Embryonic facial prominence (tissue), 1 donor: ENCODE data around the gene TLCD3A.

Experiments
- DNase-seq: peaks from one replicate; pipeline ENCODE4 v3.0.0-alpha.2; 2016; ENCODE audit errors: extremely low spot score

Gene TLCD3A

DNA sequence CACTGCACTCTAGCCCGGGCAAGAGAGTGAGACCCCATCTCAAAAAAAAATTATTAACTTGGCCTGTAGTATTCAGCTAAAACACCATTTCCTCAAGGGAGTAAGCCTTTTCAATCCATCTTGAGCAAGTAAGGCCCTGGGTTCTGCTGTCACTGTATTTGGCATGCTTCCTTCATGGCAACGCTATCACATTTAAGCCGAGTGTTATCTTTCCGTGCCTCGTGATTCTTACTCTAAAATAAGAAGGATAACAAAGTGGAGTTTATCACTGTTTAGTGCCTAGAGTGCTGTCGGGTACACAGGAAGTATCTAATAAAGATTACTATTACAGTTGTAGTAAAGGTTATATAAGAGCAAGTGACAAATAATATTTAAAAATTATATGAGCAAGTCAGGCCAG is 26.5 kb upstream of the TLCD3A start:
- no peak for DNase-seq

DNA sequence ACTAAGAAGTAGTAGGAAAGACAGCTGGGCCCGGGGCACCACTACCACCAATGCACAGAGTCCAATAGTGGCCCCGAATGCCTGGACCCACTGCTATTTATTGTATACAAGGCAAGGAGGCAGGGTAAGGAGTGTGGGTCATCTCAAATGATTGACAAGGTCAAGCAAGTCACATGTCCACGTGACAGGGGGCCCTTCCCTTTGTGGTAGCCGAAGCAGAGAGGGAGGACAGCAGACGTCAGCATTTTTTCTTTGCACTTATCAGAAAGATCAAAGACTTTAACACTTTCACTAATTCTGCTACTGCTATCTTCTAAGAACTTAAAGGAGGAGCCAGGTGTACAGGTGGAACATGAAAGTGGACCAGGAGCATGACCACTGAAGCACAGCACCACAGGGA is 24.3 kb upstream of the TLCD3A start:
- no peak for DNase-seq

DNA sequence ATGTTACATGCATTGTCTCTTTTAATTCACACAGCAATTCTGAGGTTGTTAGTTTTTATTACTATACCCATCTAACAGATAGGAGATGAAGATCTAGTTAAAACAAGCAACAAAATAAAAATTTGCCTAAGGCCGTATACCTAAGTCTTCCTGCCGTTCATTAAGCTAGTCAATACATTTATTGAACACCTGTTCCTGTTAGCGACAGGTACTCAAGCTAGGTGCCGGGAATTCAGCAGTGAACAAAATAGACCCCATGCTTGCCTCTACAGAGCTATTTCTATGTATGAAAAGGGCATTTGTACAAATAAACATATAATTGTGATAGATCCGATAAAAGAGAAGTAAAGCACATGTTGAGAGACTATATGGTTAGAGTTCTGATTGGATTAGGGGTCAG is 14.3 kb upstream of the TLCD3A start:
- DNase-seq, result no peak

DNA sequence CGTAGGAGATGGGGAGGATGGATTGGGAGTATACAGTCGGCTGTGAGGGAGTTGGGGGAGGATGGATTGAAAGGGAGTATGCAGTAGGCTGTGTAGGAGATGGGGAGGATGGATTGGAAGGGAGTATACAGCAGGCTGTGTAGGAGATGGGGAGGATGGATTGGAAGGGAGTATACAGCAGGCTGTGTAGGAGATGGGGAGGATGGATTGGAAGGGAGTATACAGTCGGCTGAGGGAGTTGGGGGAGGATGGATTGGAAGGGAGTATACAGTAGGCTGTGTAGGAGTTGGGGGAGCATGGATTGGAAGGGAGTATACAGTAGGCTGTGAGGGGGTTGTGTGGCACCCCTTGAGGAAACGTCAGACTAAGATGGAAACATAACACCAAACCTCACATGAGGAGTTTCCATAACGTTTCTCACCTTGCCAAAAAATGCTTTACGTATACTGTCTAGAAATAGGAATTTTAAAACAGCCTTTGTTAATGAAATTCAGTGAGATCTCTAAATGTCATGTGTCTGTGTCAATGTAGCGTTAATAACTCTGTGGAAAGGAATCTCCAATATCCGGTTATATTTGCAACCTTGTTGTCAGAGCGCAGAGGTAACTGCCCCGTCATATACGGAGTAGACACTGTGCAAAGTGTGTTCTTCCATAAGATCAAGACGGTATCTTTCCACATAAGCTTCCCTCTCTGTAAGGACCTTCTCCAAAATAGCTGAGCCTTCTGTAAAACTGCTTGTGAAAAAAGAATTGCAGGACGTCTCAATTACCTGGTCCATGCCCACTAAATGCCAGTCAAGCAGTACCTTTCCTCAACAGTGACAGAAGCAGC is 11.5 kb upstream of the TLCD3A start:
- DNase-seq, result no peak

DNA sequence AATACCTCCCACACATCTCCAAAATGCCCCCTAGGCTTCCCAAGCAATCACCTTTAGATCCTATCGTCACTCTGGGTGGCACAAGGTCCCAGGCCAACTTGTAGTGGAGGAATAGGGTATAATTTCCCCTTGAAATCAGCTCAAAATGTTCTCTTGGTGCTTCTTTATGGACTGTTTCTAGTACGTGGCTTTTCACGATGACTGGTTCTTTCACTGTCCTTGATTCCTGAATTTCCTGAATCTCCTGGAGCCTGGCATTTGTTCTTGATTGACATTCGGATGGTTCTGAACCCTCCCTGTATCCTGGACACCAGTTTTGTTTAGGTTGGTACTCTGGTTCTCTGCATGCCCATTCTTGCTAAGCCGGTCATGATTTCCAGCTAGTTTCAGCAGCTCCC is 10.9 kb upstream of the TLCD3A start:
- no peak for DNase-seq

DNA sequence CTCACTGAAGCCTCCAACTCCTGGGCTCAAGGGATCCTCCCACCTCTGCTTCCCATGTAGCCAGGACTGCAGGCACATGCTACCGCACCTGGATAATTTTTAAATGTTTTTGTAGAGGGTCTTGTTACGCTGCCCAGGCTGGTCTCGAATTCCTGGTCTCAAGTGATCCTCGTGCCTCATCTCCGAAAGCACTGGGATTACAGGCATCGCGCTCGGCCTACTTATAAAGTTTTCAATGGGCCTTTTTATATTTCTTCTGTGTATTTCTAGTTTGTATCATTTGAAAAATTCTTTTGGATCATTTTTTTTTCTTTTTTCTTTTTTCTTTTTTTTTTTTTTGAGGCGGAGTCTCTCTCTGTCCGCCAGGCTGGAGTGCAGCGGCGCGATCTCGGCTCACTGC is 7.3 kb upstream of the TLCD3A start:
- no peak for DNase-seq

DNA sequence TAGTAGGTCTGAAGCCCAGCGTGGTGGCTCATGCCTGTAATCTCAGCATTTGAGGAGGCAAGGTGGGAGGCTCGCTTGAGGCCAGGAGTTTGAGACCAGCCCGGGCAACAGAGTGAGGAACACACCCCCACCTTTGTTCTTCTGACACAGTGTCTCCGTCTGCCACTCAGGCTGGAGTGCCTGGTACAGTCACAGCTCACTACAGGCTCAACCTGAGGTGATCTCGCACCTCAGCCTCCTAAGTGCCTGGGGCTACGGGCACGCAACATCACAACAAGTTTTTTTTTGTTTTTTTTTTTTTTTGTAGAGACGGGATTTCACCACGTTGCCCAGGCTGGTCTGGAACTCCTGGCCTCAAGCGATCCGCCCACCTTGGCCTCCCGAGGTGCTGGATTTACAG is 6.7 kb upstream of the TLCD3A start:
- no peak for DNase-seq

DNA sequence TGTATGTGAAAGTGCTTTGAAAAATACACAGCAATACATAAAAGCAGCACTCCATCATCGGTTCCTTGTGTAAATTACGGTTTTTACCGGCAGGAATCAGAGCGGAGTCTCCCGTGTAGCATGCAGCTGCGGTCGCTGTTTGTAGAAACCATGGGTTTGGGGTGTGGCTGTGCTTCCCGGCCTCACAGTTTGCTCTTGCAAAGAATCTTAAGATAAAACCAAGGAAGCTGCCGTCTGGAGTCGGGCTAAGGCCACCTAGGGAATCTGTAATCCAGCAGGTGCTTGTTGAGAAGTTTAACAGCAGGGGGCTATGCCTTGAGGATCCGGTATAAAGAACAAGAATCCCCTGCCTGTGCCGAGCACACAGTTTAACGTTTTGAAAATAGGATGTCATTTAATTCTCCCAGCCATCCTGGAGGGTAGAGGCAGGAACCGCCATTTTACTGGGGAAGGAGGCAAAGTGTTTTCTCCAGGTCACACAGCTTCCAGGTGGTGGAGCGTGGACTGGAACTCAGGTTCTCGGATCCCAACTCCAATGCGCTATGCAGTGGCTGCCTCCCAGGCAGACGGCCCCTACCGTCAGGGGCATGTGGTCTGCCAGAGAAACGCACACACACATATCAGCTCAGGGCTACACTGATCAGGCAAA is 6.0 kb upstream of the TLCD3A start:
- no peak for DNase-seq

DNA sequence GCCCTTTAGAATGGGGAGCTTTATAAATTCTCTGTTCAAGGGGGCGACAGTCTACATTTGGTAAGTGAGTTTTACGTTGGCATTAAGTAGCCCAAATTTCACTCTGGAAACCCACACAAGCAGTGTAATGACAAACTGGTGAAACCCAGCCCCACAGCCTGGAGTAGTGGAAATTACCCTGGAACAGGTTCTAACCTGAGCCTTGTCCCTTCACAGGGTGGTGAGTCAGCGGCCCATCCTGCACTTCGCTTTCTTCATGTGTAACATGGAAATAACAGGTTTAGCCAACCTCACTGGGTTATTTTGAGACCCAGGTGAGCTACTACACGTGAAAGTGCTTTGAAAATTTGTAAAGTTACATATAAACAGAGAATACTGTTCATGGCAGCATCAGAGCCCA is 3.5 kb upstream of the TLCD3A start:
- DNase-seq, result no peak

DNA sequence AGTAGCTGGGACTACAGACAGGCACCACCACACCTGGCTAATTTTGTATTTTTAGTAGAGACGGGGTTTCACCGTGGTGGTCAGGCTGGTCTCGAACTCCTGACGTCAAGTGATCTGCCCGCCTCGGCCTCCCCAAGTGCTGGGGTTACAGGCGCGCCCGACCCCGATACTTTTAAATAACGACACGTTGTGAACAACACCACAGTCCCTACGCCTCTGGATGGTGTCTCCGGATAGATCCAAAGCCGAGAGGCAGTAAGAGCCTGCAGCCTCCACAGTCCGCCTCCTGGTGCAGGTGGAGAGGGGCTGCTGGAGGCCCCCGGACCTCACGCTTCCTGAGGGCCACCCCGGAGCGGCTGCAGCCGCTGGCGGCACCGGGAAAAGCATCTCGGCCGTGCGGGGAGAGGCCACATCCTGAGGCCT is 741 bp upstream of the TLCD3A start:
- DNase-seq, result no peak

DNA sequence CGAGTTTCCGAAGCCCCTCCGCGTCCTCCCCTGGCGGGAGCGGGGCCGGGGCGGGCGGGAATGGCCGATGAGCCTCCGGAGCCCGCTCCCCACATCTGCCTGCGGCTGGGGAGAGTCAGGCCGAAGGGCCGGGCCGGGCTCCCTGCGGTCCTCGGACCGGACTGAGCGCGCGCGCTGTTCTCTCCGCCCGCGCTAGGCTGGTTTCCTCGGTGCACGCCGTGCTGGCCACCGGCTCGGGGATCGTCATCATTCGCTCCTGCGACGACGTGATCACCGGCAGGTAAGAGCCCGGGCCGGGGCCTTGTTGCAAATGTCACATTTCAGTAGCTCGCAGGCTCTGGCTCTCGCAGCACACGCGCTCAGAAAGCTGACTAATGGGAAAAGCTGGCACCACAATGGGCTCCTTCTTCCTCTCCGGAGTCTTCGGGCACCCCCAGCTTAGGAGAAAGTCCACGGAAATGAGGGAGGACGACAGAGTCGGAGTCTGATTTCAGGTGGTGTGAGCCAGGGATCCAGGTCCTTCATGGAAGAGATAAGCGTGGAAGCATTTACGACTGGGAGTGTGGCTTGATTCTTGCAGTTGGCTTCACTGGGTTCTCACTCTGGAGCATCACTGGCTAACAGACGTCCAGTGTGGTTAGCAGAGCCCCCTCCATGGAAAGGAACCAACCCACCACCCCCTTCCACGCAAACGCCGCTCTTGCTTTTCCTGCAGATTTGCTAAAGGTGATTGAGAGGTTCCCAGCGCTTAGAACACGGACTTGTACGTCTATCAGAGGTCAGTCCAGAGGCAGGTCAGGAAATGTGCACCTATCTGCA is 715 bp downstream of the TLCD3A start:
- no peak for DNase-seq

DNA sequence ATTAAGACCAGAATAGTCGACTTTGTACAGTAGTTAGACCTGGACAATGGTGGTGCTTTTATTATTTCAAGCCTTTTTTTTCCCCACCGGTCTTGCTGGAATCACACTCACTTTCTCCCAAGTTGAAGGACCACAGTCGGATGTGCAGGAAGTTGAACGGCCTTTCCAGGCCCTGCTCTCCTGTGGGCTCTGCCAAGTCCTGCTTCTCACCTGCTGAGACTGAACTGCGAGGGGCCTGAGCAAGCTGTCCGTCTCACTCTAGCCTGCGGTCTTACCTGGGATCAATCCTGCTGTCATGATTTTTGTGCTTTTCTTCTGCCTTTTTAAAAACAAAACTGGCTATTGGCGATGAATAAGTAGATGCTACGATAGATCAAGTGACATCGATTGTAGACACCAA is 1.3 kb downstream of the TLCD3A start:
- no peak for DNase-seq

DNA sequence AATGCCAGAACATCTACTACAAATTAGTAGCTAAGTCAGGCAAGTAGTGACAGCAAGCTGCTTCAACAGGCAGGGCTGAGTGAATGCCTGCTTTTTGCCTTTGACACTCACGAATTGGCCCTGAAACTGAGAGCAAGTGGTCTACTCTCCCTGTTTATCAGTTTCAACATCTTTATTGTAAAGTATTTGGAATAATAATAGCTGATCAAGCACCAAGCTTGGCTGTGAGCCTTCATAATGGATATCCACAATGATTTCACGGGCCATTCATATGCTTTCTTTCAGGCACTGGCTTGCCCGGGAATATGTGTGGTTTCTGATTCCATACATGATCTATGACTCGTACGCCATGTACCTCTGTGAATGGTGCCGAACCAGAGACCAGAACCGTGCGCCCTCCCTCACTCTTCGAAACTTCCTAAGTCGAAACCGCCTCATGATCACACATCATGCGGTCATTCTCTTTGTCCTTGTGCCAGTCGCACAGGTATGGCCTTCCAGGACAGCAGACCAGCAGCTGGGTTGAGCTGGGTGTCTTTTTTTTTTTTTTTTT is 5.2 kb downstream of the TLCD3A start:
- DNase-seq, result no peak

DNA sequence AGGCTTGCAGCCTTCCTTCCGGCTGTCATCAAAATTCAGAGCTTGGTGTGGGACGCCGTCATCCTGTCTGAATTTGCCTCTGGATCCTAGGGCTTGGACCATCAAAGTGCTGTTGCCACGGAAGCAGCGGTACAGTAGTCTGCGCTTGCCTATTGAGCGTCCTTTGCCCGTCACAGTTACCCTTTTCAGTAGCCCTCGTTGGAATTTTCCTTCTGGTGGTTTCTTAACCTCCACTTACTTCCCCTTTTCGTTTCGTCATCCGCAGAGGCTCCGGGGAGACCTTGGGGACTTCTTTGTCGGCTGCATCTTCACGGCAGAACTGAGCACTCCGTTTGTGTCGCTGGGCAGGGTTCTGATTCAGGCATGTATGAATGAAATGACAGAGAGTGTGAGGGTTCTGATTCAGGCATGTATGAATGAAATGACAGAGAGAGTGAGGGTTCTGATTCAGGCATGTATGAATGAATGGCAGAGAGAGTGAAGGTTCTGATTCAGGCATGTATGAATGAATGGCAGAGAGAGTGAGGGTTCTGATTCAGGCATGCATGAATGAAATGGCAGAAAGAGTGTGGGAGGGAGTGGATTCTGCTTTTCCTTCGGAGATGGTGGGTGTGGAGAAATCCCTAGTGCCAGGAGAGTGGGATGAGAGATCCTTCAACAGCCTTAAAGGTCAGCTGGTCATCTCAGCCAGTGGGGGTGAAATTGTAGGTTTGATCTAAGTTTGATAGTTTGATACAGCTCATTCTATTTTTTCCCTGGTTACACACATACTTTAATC is 8.0 kb downstream of the TLCD3A start:
- DNase-seq, result no peak

DNA sequence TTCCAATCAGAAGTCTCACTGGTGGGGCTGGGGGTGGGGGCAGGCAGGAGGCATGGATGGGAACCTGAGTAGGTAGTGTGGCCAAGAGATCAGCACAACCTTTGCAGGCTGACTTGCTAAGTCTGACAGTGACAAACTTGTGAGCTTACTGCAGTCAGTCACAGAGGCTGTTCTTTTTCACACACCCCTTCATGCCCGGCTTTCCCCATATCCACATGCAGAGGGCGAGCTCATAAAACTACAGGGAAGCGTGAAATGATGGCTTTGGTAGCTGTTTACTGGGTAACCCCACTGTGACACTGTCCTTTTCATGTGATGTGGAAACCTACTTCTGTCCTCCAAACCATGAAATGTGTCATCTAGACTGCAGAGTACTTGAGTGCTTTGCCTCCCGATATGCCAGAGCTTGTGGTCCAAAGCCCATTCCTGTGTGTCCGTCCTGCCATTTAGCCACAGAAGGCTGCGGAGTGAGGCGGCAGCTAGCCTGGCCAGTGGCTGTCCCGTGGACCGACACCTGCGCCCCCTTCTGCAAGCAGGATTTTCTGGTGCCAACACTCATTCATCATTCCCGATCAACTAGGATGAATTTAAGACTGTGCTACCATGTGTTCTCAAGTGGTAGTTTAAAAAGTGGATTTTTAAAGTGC is 9.9 kb downstream of the TLCD3A start:
- no peak for DNase-seq

DNA sequence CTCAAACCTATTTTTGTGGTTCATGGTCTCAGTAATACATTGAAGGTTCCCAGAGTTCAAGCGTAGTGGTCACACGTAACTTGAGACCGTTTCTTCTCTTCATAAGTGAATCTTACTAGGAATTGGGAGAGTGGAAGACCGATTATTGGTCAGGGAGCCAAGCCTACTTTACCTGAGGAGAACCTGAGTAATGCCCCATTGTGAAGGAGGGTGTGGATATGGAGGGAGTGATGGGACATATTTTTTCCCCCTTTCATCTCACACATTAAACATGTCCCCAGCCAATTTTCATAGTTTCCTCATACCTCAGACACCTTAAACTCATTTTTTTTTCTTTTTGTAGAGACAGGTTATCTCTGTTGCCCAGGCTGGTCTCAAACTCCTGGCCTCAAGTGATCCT is 10.7 kb downstream of the TLCD3A start:
- no peak for DNase-seq

DNA sequence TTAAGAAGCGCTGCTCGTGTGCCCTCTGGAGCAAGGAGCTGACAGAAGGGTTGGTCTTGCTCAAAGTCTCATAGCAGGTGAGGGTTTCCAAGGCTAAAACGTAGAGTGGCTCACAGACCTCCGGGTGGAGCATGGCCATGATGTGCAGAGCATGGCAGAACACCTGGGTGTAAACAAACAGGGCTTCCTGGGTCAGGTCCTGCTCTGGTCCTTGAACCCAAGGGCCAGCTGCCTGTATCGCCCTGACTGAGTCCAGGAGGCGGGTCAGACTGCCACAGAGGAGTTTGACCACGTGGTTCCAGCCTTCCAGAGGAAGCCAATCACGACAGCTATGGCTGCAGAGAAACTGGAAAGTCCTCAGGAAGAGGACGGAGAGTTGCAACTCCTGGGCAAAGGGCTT is 12.5 kb downstream of the TLCD3A start:
- DNase-seq, result no peak

DNA sequence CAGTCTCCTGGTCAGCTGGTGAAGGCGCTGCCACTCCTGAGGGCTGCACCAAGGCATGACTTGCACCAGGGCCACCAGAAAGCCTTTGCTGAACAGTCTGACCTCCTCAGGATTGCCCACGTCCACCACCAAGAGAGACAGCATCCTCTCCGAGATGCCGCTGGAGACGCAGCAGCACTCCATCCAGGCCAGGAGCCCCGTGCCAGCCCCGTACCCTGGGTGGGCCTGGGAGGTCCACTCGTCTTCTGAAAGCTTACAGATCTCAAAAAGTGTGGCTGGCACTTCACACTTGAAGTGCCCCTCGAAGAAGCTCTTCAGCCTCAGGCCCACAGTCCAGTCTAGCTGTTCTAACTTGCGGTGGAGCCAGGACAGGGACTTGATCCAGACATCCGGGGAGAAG is 13.0 kb downstream of the TLCD3A start:
- DNase-seq, result no peak

DNA sequence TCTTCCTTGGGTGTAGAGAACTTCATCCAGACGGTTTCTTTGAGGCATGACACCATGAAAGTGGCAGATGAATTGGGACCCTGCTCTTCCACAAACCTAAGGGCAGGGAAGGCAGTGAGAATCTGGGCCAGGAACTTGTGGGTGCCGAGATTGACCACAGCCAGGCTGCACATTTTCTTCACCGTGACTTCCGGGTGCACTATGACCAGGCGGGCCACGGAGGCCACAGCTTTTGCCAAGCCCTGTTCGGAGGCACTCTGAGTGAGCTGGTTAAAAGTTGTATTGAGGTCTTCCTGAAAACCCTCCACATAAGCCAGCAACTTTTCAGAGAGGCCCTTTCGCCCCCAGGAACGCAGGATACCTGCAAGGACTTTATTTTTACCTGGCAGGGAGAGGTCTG is 13.8 kb downstream of the TLCD3A start:
- DNase-seq, result no peak

DNA sequence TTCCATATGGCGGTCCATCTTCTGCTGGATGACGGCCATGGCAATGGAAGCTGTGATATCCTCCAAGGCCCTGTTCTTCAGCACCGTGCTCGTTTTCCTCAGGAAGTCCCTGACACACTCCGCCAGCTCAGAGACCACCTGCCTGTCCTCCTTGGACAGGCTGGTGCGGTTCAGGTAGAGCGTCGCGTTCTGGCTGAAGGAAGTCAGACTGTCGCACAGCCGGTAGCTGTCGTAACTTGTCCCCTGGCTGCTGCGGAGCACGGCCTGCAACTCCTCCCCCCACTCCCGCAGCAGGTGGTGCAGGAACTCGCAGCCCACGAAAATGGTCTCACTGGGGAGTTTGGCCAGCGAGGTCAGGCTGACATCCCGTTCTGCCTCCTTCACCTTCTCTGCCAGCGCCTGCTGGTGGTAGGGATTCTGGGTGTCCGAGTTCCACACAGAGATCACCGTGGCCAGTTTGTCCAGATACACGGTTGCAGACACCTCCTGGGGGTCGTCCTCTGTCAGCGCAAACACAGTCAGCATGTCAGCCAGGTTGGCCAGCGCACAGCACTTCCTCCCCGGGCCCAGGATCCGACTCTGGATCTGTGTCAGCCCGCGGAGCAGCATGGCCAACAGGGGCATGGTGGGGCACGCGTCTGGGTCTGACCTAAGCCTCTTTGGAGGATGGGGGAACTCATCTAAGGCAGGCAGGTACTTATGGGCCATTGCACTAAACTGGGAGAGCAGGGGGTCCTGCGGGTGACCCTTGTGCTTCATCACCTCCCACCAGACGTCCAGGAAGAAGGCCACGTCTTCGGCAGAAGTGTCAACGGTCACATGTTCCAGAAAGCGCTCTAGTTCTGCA is 14.6 kb downstream of the TLCD3A start:
- DNase-seq, result no peak
